ENCODE data around the gene ACIN1. TPM values are rescaled to one million over a fixed set of nuclear protein-coding genes. Genes with fewer than 3 reads are reported as not detected.

The ACIN1 gene
- total and polyA plus RNA-seq, 2 of the 8 experiments (the other 6 are each of a cell fraction or from before 2014, with no cell fraction given): 132 to 233 TPM

DNA sequence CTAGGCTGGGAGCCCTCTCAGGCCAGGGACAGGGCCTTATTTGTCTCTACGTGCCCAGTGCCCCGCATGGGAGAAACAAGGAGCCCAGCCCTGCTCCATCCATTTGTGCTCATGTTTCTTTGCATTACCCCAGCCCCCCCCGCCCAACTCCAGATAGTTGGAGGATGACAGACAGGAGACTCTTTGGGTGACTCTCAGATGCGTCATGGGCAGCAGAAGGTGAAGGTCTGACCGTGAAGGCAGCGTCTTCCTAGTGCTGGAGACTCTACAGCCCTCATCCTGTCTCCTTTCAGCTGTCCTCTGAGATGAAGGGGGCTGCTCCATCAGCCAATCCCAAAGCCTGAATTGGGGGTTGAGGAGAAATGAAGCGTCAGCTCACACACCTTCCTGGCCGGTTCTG is 53.2 kb downstream of the ACIN1 start:
- no peak overlapping the region for H3K4me2 ChIP-seq (ENCODE audit: insufficient read depth in 1 of 2, low read depth in 2 of 2, low read length in 2 of 2)
- POLR2A ChIA-PET (ENCODE audit: partially characterized antibody): interaction anchor here (0.8 to 2.8 kb wide), 10 partner anchors 13 to 112 kb away, joined by 3 to 7 read pairs (median 3); partner anchors contain the start of genes AJUBA and PRMT5

More for the DNA sequence above, 53.2 kb downstream of the ACIN1 start:
- Histone ChIP-seq H3K56ac (replicated peaks; ENCODE audit: insufficient read length, low read depth, low read length) (no peak overlapping the region), H3K23ac (ENCODE audit: insufficient read length) (no peak overlapping the region), H3K18ac (ENCODE audit: extremely low read depth, low read length) (no peak overlapping the region), H3K4me3 (ENCODE audit: extremely low read depth in 1 of 4, insufficient read depth in 2 of 4, low read depth in 3 of 4, low read length in 4 of 4) (no peak overlapping the region), H3K9ac (replicated peaks in 1 of 4; ENCODE audit: extremely low read depth in 1 of 4, low read depth in 3 of 4, low read length in 3 of 4) (no peak overlapping the region), H3K14ac (ENCODE audit: insufficient read length) (no peak overlapping the region), H4K8ac (ENCODE audit: extremely low read depth, insufficient read depth, low read length) (no peak overlapping the region), H2AFZ (ENCODE audit: low read length) (no peak overlapping the region), H3K9me3 (ENCODE audit: insufficient read depth in 2 of 2, low read depth in 1 of 2, low read length in 1 of 2) (no peaks in the 10 kb centered on the region), H3K23me2 (ENCODE audit: low read depth, low read length) (no peaks in the 10 kb centered on the region), H3K4me1 (replicated peaks in 1 of 4; ENCODE audit: control insufficient read depth in 3 of 4, insufficient read depth in 4 of 4, low read length in 3 of 4) (0 out of 7 replicates have a peak, but pooled peaks cover 0 to 5% (median 0%) of the 10 kb centered on the region in 4 experiments), H2BK20ac (ENCODE audit: low read length) (no peak overlapping the region), H2AK5ac (ENCODE audit: low read depth, low read length) (no peak overlapping the region), H3K4ac (replicated peaks; ENCODE audit: insufficient read length, low read depth, low read length) (no peak overlapping the region), H4K20me1 (replicated peaks in 1 of 2; ENCODE audit: control insufficient read depth in 1 of 2, insufficient read depth in 2 of 2, low read length in 2 of 2) (no peaks in the 10 kb centered on the region), H4K5ac (ENCODE audit: insufficient read length, low read depth, low read length) (no peak overlapping the region), H4K91ac (replicated peaks; ENCODE audit: insufficient read length, low read length) (no peak overlapping the region), H3K79me2 (ENCODE audit: control insufficient read depth in 1 of 2, insufficient read depth in 2 of 2, low read length in 2 of 2) (no peaks in the 10 kb centered on the region), H2BK12ac (ENCODE audit: low read depth, low read length) (no peak overlapping the region), H3K27ac (ENCODE audit: low read depth, low read length) (no peak overlapping the region), H3K36me3 (ENCODE audit: control insufficient read depth in 2 of 4, insufficient read depth in 4 of 4, low read length in 3 of 4) (no peaks in the 10 kb centered on the region), H2BK15ac (ENCODE audit: low read length) (no peak overlapping the region), H2BK120ac (replicated peaks; ENCODE audit: low read depth, low read length) (no peak overlapping the region), H3K27me3 (replicated peaks in 1 of 4; ENCODE audit: control insufficient read depth in 3 of 4, extremely low read depth in 1 of 4, insufficient read depth in 3 of 4, low read length in 3 of 4) (no peaks in the 10 kb centered on the region), H3K79me1 (ENCODE audit: low read depth, low read length) (no peaks in the 10 kb centered on the region; the same call in 1 of the 2 replicates), H2BK5ac (ENCODE audit: low read depth, low read length) (no peak overlapping the region)
- CTCF ChIA-PET (ENCODE audit: partially characterized antibody): interaction anchor here (0.7 to 29.2 kb wide), 18 partner anchors 9 to 113 kb away, joined by 3 to 785 read pairs (median 6); partner anchors contain the start of genes AJUBA, HAUS4 and PRMT5
- no peak for FAIRE-seq
- 91% methylated on average over 5 of the region's 8 CpGs; no CpG with 5 or more reads in 1 of the 2 experiments for WGBS, 2 experiments (ENCODE audit: extremely low coverage in 1 of 2, insufficient coverage in 1 of 2, insufficient read length in 1 of 2, insufficient replicate concordance in 2 of 2, low coverage in 1 of 2, low lambda C conversion rate in 2 of 2, missing lambda C conversion rate in 1 of 2)
- DNase-seq (ENCODE audit: low read depth in 1 of 2, low spot score in 2 of 2): no peak
- TF ChIP-seq JUND (IDR thresholded peaks at IDR 0.05; ENCODE audit: low read length): no peak
